HEK293T (cell line): ENCODE measurements around the gene TBX2.

Experiments used
- CTCF ChIA-PET: fragments of 350-600 bp; formaldehyde crosslinking; extraction: SDS; loops from one replicate; lab custom pipeline; 2021; ENCODE audit warnings: antibody characterized with exemption, inconsistent platforms; lab: Yijun Ruan, JAX
- POLR2A ChIA-PET: fragments of 350-600 bp; formaldehyde crosslinking; extraction: SDS; loops from one replicate; lab custom pipeline; 2020; ENCODE audit warnings: antibody characterized with exemption, inconsistent platforms; lab: Yijun Ruan, JAX
- DNase-seq: peaks from one replicate; pipeline ENCODE4 v3.0.0; 2012; ENCODE audit warnings: mixed read lengths; ENCODE audit errors: extremely low spot score
- ARNT ChIP-seq: fragments of 450-650 bp; IDR thresholded peaks from 2 replicates; pipeline ENCODE4 v1.6.1; 2017; ENCODE audit warnings: mild to moderate bottlenecking
- BHLHE40 ChIP-seq: fragments of 450-650 bp; IDR thresholded peaks from 2 replicates; pipeline ENCODE4 v1.6.1; 2016; ENCODE audit warnings: mild to moderate bottlenecking, moderate library complexity, borderline replicate concordance
- CTBP1 ChIP-seq: fragments of 450-650 bp; IDR thresholded peaks from 2 replicates; pipeline ENCODE4 v1.6.1; 2016; ENCODE audit warnings: borderline replicate concordance
- ELF4 ChIP-seq: fragments of 450-650 bp; IDR thresholded peaks from 2 replicates; pipeline ENCODE4 v1.6.1; 2017; ENCODE audit warnings: antibody characterized with exemption
- FOXA1 ChIP-seq: fragments of 450-650 bp; IDR thresholded peaks from 2 replicates; pipeline ENCODE4 v1.6.1; 2016; ENCODE audit warnings: mild to moderate bottlenecking
- FOXK2 ChIP-seq: fragments of 450-650 bp; IDR thresholded peaks from 2 replicates; pipeline ENCODE4 v1.6.1; 2016; ENCODE audit warnings: mild to moderate bottlenecking
- FOXM1 ChIP-seq: fragments of 450-650 bp; IDR thresholded peaks from 2 replicates; pipeline ENCODE4 v1.6.1; 2017; ENCODE audit warnings: mild to moderate bottlenecking, borderline replicate concordance
- HDGF ChIP-seq: fragments of 450-650 bp; IDR thresholded peaks from 2 replicates; pipeline ENCODE4 v1.6.1; 2017; ENCODE audit warnings: antibody characterized with exemption, borderline replicate concordance
- L3MBTL2 ChIP-seq: fragments of 450-650 bp; conservative IDR thresholded peaks from 2 replicates; pipeline ENCODE4 v1.6.1; 2016; ENCODE audit warnings: mild to moderate bottlenecking
- LEF1 ChIP-seq: fragments of 450-650 bp; IDR thresholded peaks from 2 replicates; pipeline ENCODE4 v1.6.1; 2017; ENCODE audit warnings: mild to moderate bottlenecking, borderline replicate concordance
- NFRKB ChIP-seq: fragments of 450-650 bp; IDR thresholded peaks from 2 replicates; pipeline ENCODE4 v1.6.1; 2016; ENCODE audit warnings: mild to moderate bottlenecking, moderate library complexity
- PKNOX1 ChIP-seq: fragments of 450-650 bp; IDR thresholded peaks from 2 replicates; pipeline ENCODE4 v1.6.1; 2016
- SP1 ChIP-seq: fragments of 450-650 bp; IDR thresholded peaks from 2 replicates; pipeline ENCODE4 v1.6.1; 2017
- SUZ12 ChIP-seq: fragments of 450-650 bp; IDR thresholded peaks from 2 replicates; pipeline ENCODE4 v1.6.1; 2016; ENCODE audit warnings: mild to moderate bottlenecking
- TARDBP ChIP-seq: fragments of 450-650 bp; IDR thresholded peaks from 2 replicates; pipeline ENCODE4 v1.6.1; 2016
- ZNF384 ChIP-seq: fragments of 450-650 bp; IDR thresholded peaks from 2 replicates; pipeline ENCODE4 v1.6.1; 2016

The TBX2 gene

DNA sequence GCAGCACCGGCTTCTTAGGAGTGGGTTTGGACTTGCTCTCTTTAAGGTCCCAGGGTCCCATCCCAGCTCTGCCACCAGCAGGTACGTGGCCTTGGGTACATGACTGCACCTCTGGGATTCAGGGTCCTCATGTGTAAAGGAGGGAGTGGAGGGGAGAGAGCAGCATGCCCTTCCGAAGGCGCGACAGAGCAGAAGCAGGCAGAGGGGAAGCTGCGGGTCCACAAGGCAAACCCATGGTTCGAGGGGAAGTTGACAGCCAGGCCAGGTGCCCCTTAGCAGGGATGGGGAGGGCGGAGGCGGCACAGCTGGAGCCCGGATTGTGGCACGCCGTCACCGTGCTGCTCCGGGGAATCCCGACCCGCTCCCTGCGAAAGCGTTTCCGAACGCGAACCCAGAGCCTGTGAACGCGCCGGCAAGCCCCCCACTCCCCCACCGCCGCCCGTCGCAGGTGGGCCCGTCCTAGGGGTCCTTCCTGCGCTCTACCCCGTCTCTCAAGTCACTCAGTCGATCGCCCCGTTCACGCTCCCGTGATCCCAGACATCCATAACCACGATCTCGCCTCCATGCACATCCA is 4.1 kb upstream of the TBX2 start:
- TF ChIP-seq L3MBTL2, result no peak
- no peak for TF ChIP-seq FOXA1
- TF ChIP-seq NFRKB, result no peak
- TF ChIP-seq ZNF384, result no peak
- no peak for TF ChIP-seq PKNOX1
- TF ChIP-seq TARDBP, result no peak
- no peak for TF ChIP-seq ARNT
- TF ChIP-seq ELF4, result no peak
- no peak for TF ChIP-seq SP1
- TF ChIP-seq CTBP1, result no peak
- TF ChIP-seq FOXK2, result no peak
- no peak for TF ChIP-seq SUZ12
- no peak for DNase-seq
- ChIA-PET CTCF (no interaction called here), POLR2A (no interaction called here)

GRCh38 chr17:61395983-61396585 is 3.6 kb upstream of the TBX2 start:
- DNase-seq, result no peak
- ChIA-PET CTCF (no interaction called here), POLR2A (no interaction called here)
- no peak for TF ChIP-seq SUZ12
- no peak for TF ChIP-seq HDGF
- TF ChIP-seq ELF4, result no peak
- no peak for TF ChIP-seq LEF1
- TF ChIP-seq CTBP1, result no peak
- no peak for TF ChIP-seq ARNT
- TF ChIP-seq L3MBTL2, result no peak
- no peak for TF ChIP-seq PKNOX1
- no peak for TF ChIP-seq SP1
- TF ChIP-seq FOXA1, result no peak

DNA sequence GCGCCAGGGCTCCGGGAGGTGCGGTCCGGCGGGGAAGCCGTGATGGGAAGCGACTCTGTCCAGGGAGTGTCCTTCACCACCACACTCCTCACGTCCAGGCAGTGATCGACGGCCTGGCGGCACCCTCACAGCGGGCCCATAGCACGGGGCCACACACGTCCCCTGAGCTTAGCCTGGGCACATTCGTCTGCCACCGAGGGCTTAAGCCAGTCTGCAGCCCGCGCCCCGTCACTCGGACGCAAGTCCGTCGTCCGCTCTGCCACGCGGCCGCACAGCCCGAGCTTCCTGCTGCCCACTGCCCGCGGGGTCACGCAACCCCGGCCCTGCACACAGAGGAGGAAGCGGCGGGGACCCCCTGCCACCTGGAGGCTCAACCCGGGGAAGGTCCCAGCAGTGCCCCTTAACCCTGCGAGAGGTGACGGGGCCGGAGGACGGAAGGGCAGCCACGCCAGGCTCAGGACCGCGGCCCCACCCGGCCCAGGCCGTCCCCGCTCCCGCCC is 3.0 kb upstream of the TBX2 start:
- ChIA-PET CTCF (no interaction called here), POLR2A (no interaction called here)
- no peak for DNase-seq
- TF ChIP-seq BHLHE40 (no peak), FOXA1 (no peak), SUZ12 (no peak), PKNOX1 (no peak), SP1 (no peak), LEF1 (no peak), L3MBTL2 (no peak), TARDBP (no peak), FOXM1 (no peak), ARNT (no peak), FOXK2 (no peak), ELF4 (no peak), CTBP1 (no peak)

- 0 out of 2 replicates have a peak, but pooled peaks have one; percentile 16 for TF ChIP-seq FOXM1
- TF ChIP-seq HDGF, result no peak
- no peak for TF ChIP-seq SUZ12
- DNase-seq, result peak; percentile 51
- ChIA-PET CTCF (no interaction called here), POLR2A (no interaction called here)
Measured at GRCh38 chr17:61397086-61397842, 2.4 kb upstream of the TBX2 start.

DNA sequence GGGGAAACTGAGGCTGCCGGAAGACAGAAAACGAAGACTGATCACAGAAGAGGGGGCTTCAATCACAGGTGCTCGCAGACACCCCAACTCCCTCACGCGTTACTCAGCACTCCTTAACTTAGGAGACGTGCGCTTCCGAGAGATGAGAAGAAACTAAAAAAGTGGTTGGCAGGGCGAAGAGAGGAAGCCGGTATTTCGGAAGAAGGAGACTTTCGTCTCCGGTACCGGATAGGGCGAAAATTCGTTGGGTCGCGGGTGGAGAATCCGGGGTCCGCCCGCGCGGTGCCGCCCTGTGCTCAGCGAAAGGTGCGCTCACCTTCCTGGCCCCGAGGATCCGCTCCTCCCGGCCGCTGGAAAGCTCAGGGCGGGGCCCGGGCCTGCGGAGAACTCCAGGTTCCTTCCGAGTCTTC is 917 bp upstream of the TBX2 start:
- TF ChIP-seq CTBP1, result no peak
- TF ChIP-seq SP1, result no peak
- no peak for TF ChIP-seq NFRKB
- TF ChIP-seq FOXA1, result no peak
- TF ChIP-seq ARNT, result no peak
- no peak for TF ChIP-seq FOXK2
- no peak for TF ChIP-seq FOXM1
- no peak for TF ChIP-seq ELF4
- TF ChIP-seq LEF1, result no peak
- TF ChIP-seq TARDBP, result no peak
- TF ChIP-seq ZNF384, result no peak
- TF ChIP-seq L3MBTL2, result no peak
- no peak for TF ChIP-seq BHLHE40
- no peak for TF ChIP-seq SUZ12
- no peak for TF ChIP-seq HDGF
- TF ChIP-seq PKNOX1, result no peak
- ChIA-PET CTCF (interaction anchor here (0.9 to 1.2 kb wide), 2 partner anchors 13 to 681 kb away, joined by 3 read pairs; no protein-coding TSS in a partner anchor), POLR2A (interaction anchor here (0.5 to 2.2 kb wide), 3 partner anchors 10 to 465 kb away, joined by 3 to 9 read pairs (median 9); partner anchors contain the start of gene BRIP1)
- no peak for DNase-seq
